PFSK-1 (cell line): ENCODE data around the gene KRTAP24-1.

Experiments used
- POLR2AphosphoS5 ChIP-seq: IDR thresholded peaks from 2 replicates; pipeline ENCODE4 v1.6.1; 2012; ENCODE audit warnings: low read depth, mild to moderate bottlenecking, control low read depth, low read length, moderate library complexity
- REST ChIP-seq, 2 experiments: IDR thresholded peaks; 2 replicates each; pipeline versions ENCODE4 v1.6.1 to v1.8.0; 2011 to 2012; ENCODE audit warnings: low read depth in 2 of 2, low read length in 2 of 2, control low read depth in 1 of 2, inconsistent platforms in 1 of 2, mild to moderate bottlenecking in 1 of 2, moderate library complexity in 1 of 2; ENCODE audit not compliant: insufficient read depth in 1 of 2
- TAF1 ChIP-seq: IDR thresholded peaks from 2 replicates; pipeline ENCODE4 v1.6.1; 2012; ENCODE audit warnings: low read length, control low read depth, borderline replicate concordance; ENCODE audit not compliant: insufficient read depth

GRCh38 chr21:30305136-30305535, 22.4 kb upstream of the KRTAP24-1 start:
- no peak for TF ChIP-seq REST (IDR thresholded peaks at IDR 0.05; ENCODE audit: insufficient read depth in 1 of 2, low read depth in 2 of 2, low read length in 2 of 2)
- TF ChIP-seq TAF1, result no peak
- TF ChIP-seq POLR2AphosphoS5, result no peak
